B cell (primary cell): Measurements from ENCODE around the gene AANAT. TPM values are rescaled to one million over a fixed set of nuclear protein-coding genes. Genes with fewer than 3 reads are reported as not detected.

Experiments used
- ATAC-seq: fragments of 200-7000 bp; cut with Tn5 transposase; one replicate; pipeline ENCODE4 v1.10.0; 2021; ENCODE audit warnings: low read depth, mild to moderate bottlenecking, moderate number of reproducible peaks, moderate library complexity
- CTCF ChIA-PET: fragments of 350-600 bp; sonication (Branson Sonifier 250); formaldehyde crosslinking; loops from one replicate; lab custom pipeline; 2021; ENCODE audit warnings: antibody characterized with exemption, inconsistent platforms; lab: Charles Lee
- POLR2A ChIA-PET: fragments of 350-600 bp; sonication (Branson Sonifier 250); formaldehyde crosslinking; loops from one replicate; lab custom pipeline; 2021; ENCODE audit warnings: antibody characterized with exemption; lab: Charles Lee
- DNase-seq: peaks from one replicate; pipeline ENCODE4 v3.0.0; 2013
- H2AFZ ChIP-seq: 2 replicates; pipeline ENCODE4 v1.6.1; 2012; ENCODE audit warnings: mild to moderate bottlenecking, low read depth, low read length; ENCODE audit not compliant: insufficient read depth, poor library complexity, severe bottlenecking
- H3K27ac ChIP-seq, 2 donors: 1 replicate in 1 of 2; 2 replicates in 1 of 2; pipeline ENCODE4 v1.5.1; 2012 to 2013; ENCODE audit warnings: low read length in 2 of 2, mild to moderate bottlenecking in 2 of 2, moderate library complexity in 1 of 2
- H3K27me3 ChIP-seq, 4 experiments: fragments of 200-600 bp in 1 of 4; sonication (generic) in 1 of 4; replicated peaks in 1 of 4; 1 replicate in 2 of 4; 2 replicates in 2 of 4; pipeline versions ENCODE4 v1.6.1 to v1.7.0; 2013 to 2016; ENCODE audit warnings: low read length in 3 of 4, mild to moderate bottlenecking in 2 of 4, mixed read lengths in 1 of 4, moderate library complexity in 1 of 4; ENCODE audit not compliant: insufficient read depth in 4 of 4, control insufficient read depth in 3 of 4; ENCODE audit errors: control extremely low read depth in 1 of 4
- H3K36me3 ChIP-seq, 2 experiments: replicated peaks in 1 of 2; 1 replicate in 1 of 2; 2 replicates in 1 of 2; pipeline versions ENCODE4 v1.6.1 to v1.7.1; 2013; ENCODE audit warnings: low read length in 1 of 2; ENCODE audit not compliant: insufficient read depth in 2 of 2, control insufficient read depth in 1 of 2; ENCODE audit errors: control extremely low read depth in 1 of 2, extremely low read depth in 1 of 2
- H3K4me1 ChIP-seq, 2 donors: fragments of 200-600 bp in 1 of 2; sonication (generic) in 1 of 2; 1 replicate in 1 of 2; 2 replicates in 1 of 2; pipeline versions ENCODE4 v1.5.1 to v1.6.1; 2013 to 2017; ENCODE audit warnings: low read length in 2 of 2; ENCODE audit not compliant: control insufficient read depth in 2 of 2, insufficient read depth in 2 of 2
- H3K4me2 ChIP-seq: replicated peaks from 2 replicates; pipeline ENCODE3; 2012; ENCODE audit warnings: mild to moderate bottlenecking, low read depth, low read length; ENCODE audit not compliant: poor library complexity, severe bottlenecking
- H3K4me3 ChIP-seq, 5 experiments: fragments of 200-600 bp in 1 of 5; sonication (generic) in 1 of 5; 1 replicate in 3 of 5; 2 replicates in 2 of 5; pipeline versions ENCODE4 v1.5.1 to v1.7.0; 2011 to 2016; ENCODE audit warnings: low read length in 4 of 5, mild to moderate bottlenecking in 4 of 5, low read depth in 2 of 5, control low read depth in 1 of 5, moderate library complexity in 1 of 5; ENCODE audit not compliant: insufficient read depth in 1 of 5; ENCODE audit errors: control extremely low read depth in 1 of 5, extremely low read depth in 1 of 5
- H3K79me2 ChIP-seq: fragments of 200-600 bp; sonication (generic); one replicate; pipeline ENCODE4 v1.6.0; 2016; ENCODE audit warnings: low read length; ENCODE audit not compliant: control insufficient read depth, insufficient read depth
- H3K9ac ChIP-seq: fragments of 200-600 bp; sonication (generic); 2 replicates; pipeline ENCODE4 v1.6.1; 2017; ENCODE audit warnings: mild to moderate bottlenecking, low read length, moderate library complexity
- H3K9me3 ChIP-seq, 3 donors: one replicate each; pipeline versions ENCODE4 v1.6.1 to v1.7.1; 2013; ENCODE audit warnings: low read length in 2 of 3; ENCODE audit not compliant: control insufficient read depth in 2 of 3, insufficient read depth in 1 of 3; ENCODE audit errors: control extremely low read depth in 1 of 3
- H4K20me1 ChIP-seq: 2 replicates; pipeline ENCODE4 v1.6.0; 2012; ENCODE audit warnings: mild to moderate bottlenecking, low read length; ENCODE audit not compliant: insufficient read depth, control insufficient read depth, poor library complexity, severe bottlenecking
- H3K27ac Mint-ChIP-seq: one replicate; pipeline ENCODE4 v1.8.0; 2021; ENCODE audit warnings: mixed read lengths
- H3K27me3 Mint-ChIP-seq: one replicate; pipeline ENCODE4 v1.8.0; 2021; ENCODE audit warnings: mixed read lengths
- H3K4me1 Mint-ChIP-seq: one replicate; pipeline ENCODE4 v1.8.0; 2021; ENCODE audit warnings: mixed read lengths
- H3K4me3 Mint-ChIP-seq: one replicate; pipeline ENCODE4 v1.8.0; 2021; ENCODE audit warnings: mixed read lengths
- H3K9me3 Mint-ChIP-seq: one replicate; pipeline ENCODE4 v1.8.0; 2022; ENCODE audit warnings: mixed read lengths; ENCODE audit not compliant: insufficient read depth
- CTCF ChIP-seq: fragments of 200-600 bp; IDR thresholded peaks from one replicate; pipeline ENCODE4 v1.8.0; 2022; ENCODE audit warnings: antibody characterized with exemption, mild to moderate bottlenecking
- EZH2 ChIP-seq: IDR thresholded peaks from 2 replicates; pipeline ENCODE4 v1.6.1; 2012; ENCODE audit warnings: borderline replicate concordance, low read depth, mild to moderate bottlenecking, moderate library complexity, low read length; ENCODE audit not compliant: insufficient read depth, poor library complexity, severe bottlenecking
- WGBS: methylation state at CpG from one replicate; pipeline ENCODE4 v1.1.5; 2013; ENCODE audit warnings: missing lambda C conversion rate; ENCODE audit not compliant: insufficient coverage; 5-methylcytosine and 5-hydroxymethylcytosine counted together
- intact Hi-C: fragments of 100-400 bp; cut with micrococcal nuclease; formaldehyde crosslinking; loops from one replicate; pipeline ENCODE4 v1.10.0; 2022
- polyA plus RNA-seq: library from polyadenylated mRNA; depleted of rRNA; stranded (reverse); fragments of >200 nt; gene quantifications from 2 replicates; pipeline ENCODE4 v1.2.3, GENCODE V29; 2012
- total RNA-seq, 2 donors: library from RNA; stranded (reverse); fragments of 120-200 nt in 1 of 2; gene quantifications; 1 replicate in 1 of 2; 2 replicates in 1 of 2; pipeline versions ENCODE4 v1.2.3 to v1.2.4, GENCODE V29; 2013 to 2022

AANAT gene
- total and polyA plus RNA-seq, 2 donors (not counting 1 experiment from before 2014, with no cell fraction given): 0.42 to 0.94 TPM

GRCh38 chr17:76441686-76442340, 25.6 kb upstream of the AANAT start:
- H3K4me3 Mint-ChIP-seq: no peak overlapping the region
- Histone ChIP-seq H3K79me2 (peaks cover 100% of the 10 kb centered on the region), H3K4me1 (peaks cover 65 to 68% of the 10 kb centered on the region in 2 donors), H3K27ac (no peak overlapping the region), H3K4me3 (no peak overlapping the region), H3K4me2 (peak overlapping the region; percentile 19), H3K9ac (no peak overlapping the region), H4K20me1 (peaks cover 98% of the 10 kb centered on the region), H3K36me3 (peaks cover 0 to 13% of the 10 kb centered on the region in 2 experiments), H3K9me3 (no peaks in the 10 kb centered on the region), H2AFZ (no peak overlapping the region), H3K27me3 (no peaks in the 10 kb centered on the region)
- no peak for DNase-seq
- ChIA-PET POLR2A (no interaction called here), CTCF (interaction anchor here (0.6 to 1.1 kb wide), 3 partner anchors 17 to 33 kb away, joined by 3 to 4 read pairs (median 3); no protein-coding TSS in a partner anchor)
- no peak for ATAC-seq
- 90% methylated on average over 8 of the region's 13 CpGs for WGBS
- no peaks in the 10 kb centered on the region for H3K9me3 Mint-ChIP-seq
- TF ChIP-seq EZH2 (no peak), CTCF (no peak)
- H3K4me1 Mint-ChIP-seq: peaks cover 82% of the 10 kb centered on the region
- no peaks in the 10 kb centered on the region for H3K27me3 Mint-ChIP-seq
- no peak overlapping the region for H3K27ac Mint-ChIP-seq
- intact Hi-C loops: no loop called here
